K562 treated with DMSO at 1 percent for 48 hours (cell line): Measurements from ENCODE around the gene TBX18. TPM values are rescaled to one million over a fixed set of nuclear protein-coding genes. Genes with fewer than 3 reads are reported as not detected.

Source experiments
- total RNA-seq: library from RNA; unstranded; fragments of 300-600 nt; gene quantifications from 2 replicates; pipeline ENCODE4 v1.2.3, GENCODE V29; 2022; ENCODE audit warnings: low replicate concordance; ENCODE audit errors: extremely low read depth

Gene TBX18
- total RNA-seq, result not detected in 2 replicates

DNA sequence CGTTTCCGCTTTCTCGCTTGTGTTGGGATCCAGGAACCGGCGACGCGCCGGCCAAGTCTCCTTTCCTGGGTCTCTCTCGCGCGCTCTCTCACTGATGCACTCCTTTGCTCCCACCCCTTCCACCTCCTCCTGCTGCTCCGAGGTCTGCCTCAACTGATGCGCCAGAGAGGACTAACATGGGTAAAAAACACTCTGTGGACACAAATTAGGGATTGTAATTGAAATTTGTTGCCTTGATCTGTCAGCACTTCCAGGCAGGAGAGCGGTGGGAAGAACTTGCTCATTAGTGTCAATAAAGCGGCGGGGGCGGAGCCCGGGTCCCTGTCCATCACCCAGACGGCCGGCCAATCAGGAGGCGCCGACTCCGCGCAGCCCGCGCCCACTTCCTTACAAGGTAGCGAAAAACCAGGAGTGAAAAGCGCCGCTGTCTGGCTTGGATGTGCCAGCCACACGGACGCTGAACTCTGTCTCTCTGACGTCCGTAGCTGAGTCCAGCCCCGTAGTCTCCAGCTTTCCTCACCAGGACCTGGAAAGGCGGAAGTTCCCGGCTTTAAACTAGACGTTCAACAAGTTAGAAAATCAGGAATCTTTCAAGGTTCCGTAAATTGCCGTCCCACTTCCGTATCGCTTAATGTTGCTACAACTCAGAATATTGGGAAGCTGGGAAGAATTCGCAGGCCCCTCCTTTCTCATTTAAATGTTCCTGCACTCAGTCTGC is at the start of gene TBX18:
Gene TBX18 (minus strand): TSS at position 267 of the 718 bp plus-strand sequence. CDS start 417 bp downstream, outside the sequence.

